Activated T-helper 2 cell treated with anti-CD3 and anti-CD28 coated beads, Interferon-gamma antibody, Interleukin-2, Interleukin-4, amounts not matched to agents 10 μg/mL and 5 μg/mL and 100 μg/mL, durations not matched to agents 14 hours and 24 hours and 36 hours (primary cell): Measurements from ENCODE around the gene TNIP1. TPM values are rescaled to one million over a fixed set of nuclear protein-coding genes. Genes with fewer than 3 reads are reported as not detected.

Source experiments
- DNase-seq: peaks from one replicate; pipeline ENCODE4 v3.0.0; 2021; ENCODE audit warnings: low spot score
- H3K27ac Mint-ChIP-seq: one replicate; pipeline ENCODE4 v1.8.0; 2021; ENCODE audit warnings: mixed read lengths
- H3K27me3 Mint-ChIP-seq: one replicate; pipeline ENCODE4 v1.8.0; 2021; ENCODE audit warnings: low read depth, mixed read lengths
- H3K36me3 Mint-ChIP-seq: one replicate; pipeline ENCODE4 v1.8.0; 2021; ENCODE audit warnings: low read depth, mixed read lengths
- H3K4me1 Mint-ChIP-seq: one replicate; pipeline ENCODE4 v1.8.0; 2021; ENCODE audit warnings: low read depth, mixed read lengths
- H3K4me3 Mint-ChIP-seq: one replicate; pipeline ENCODE4 v1.8.0; 2021; ENCODE audit warnings: low read depth, mild to moderate bottlenecking, moderate library complexity, mixed read lengths
- H3K9me3 Mint-ChIP-seq: one replicate; pipeline ENCODE4 v1.8.0; 2021; ENCODE audit warnings: mixed read lengths
- intact Hi-C: fragments of 100-400 bp; cut with micrococcal nuclease; formaldehyde crosslinking; loops from one replicate; pipeline ENCODE4 v1.15.1; 2023
- total RNA-seq: library from RNA; stranded (reverse); gene quantifications from 2 replicates; pipeline ENCODE4 v1.2.3, GENCODE V29; 2022

TNIP1 gene
- total RNA-seq, 1 donor from 2014 or later, result 473 TPM

DNA sequence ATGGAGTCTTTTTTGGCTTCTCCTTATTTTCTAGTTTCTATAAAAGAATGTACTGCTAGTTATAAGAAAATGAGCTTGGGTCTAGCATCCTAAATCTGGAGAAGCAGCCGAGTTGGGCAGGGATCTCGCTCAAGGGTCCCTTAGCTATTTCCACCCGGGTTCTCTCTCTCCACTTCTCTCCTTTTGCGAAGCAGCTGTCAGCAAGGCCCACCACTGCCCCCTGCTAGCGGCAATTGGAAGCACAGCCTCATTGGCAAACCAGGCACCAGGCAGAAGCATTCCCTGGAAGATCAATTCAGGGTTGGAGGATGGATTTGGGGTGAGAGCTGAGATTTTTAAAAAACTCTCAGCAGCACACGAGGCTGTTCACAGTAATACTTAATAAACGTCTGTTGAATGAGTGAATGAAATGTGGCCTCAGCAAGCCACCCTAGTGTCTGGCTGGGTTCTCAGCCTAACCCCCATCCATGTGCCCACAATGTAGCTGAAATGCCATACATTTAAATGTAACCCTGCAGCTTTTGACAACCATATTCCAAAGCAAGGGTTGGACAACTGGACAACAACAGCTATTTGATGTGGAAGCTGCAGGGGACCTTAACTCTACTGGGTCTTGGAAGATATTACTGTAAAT is 34.6 kb upstream of the TNIP1 start:
- Mint-ChIP-seq H3K27ac (no peak overlapping the region), H3K9me3 (no peaks in the 10 kb centered on the region)

DNA sequence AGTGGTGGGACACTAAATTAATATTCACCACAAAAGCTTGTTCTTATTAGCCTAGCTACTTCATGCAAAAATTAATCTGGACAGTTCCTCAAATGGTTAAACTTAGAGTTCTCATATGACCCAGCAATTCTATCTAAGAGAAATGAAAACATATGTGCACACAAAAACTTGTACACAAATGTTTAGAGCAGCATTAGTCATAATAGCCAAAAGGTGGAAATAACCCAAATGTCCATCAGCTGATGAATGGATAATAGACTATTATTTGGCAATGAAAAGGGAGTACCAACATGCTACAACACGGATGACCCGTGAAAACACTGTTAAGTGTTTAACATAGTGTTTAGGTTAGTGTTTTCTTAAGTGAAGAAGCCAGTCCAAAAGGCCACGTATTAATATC is 32.8 kb upstream of the TNIP1 start:
- DNase-seq, result no peak
- no peaks in the 10 kb centered on the region for H3K9me3 Mint-ChIP-seq
- H3K27ac Mint-ChIP-seq, result no peak overlapping the region
- no peaks in the 10 kb centered on the region for H3K27me3 Mint-ChIP-seq
- no peak overlapping the region for H3K4me3 Mint-ChIP-seq
- H3K4me1 Mint-ChIP-seq, result peaks cover 2% of the 10 kb centered on the region
- peaks cover 64% of the 10 kb centered on the region for H3K36me3 Mint-ChIP-seq
- intact Hi-C loops, result no loop called here

More for the DNA sequence above, 34.6 kb upstream of the TNIP1 start:
- Mint-ChIP-seq H3K4me1 (peaks cover 2% of the 10 kb centered on the region), H3K27me3 (no peaks in the 10 kb centered on the region), H3K4me3 (no peak overlapping the region), H3K36me3 (peaks cover 63% of the 10 kb centered on the region)
- intact Hi-C loops, result loop anchor here (1.0 kb wide), 1 partner anchor 64 kb away; no protein-coding TSS in a partner anchor
- peak; percentile 51 for DNase-seq

DNA sequence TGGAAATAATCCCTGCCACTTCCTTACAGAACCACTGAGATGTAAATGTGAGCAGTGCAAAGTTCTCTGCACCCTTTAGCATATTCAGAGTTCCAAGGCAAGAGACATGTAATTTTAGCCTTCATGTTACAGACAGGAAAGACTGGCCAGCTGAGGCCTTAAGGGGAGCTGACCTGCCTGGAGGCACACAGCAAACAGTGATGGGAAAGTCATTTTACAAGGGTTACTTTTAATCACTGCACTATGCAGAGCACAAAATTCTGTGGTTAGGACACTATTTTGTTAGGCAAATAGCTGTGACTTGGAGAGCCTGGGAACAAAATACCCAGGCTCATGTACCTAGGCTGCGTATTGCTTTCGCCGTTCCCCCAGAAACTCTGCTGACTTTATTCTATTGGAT is 30.2 kb upstream of the TNIP1 start:
- no peak overlapping the region for H3K4me3 Mint-ChIP-seq
- H3K36me3 Mint-ChIP-seq, result peaks cover 65% of the 10 kb centered on the region
- no peak for DNase-seq
- intact Hi-C loops, result no loop called here
- H3K4me1 Mint-ChIP-seq, result peaks cover 2% of the 10 kb centered on the region
- H3K9me3 Mint-ChIP-seq, result no peaks in the 10 kb centered on the region
- no peak overlapping the region for H3K27ac Mint-ChIP-seq
- no peaks in the 10 kb centered on the region for H3K27me3 Mint-ChIP-seq

DNA sequence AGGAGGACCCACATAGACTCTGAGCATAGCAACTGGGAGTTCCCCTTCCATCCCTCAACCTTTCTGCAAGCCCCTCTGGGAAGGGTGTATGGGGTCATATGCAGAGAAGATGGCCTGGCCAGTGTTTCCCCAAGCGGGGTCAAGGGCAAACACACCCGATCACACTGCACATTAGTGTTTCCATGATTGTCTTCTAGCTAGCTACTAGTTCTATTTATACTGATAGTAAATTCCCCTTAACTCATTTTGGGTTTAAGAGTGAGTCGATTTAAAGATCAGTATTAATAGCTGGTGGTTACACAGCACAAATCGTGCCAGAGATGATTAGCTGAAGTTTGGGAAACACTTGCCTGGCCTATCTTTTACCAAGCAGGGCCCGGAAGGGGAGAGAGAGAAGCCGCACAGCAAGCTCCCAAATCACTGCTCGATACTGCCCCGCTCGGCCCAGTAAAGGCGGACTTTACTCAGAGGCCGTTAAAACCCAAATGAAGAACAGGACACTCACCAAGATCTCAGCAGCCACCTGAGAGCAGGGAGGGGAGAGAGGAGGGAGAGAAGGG is 29.4 kb upstream of the TNIP1 start:
- peaks cover 70% of the 10 kb centered on the region for H3K36me3 Mint-ChIP-seq
- H3K4me1 Mint-ChIP-seq, result peaks cover under 1% of the 10 kb centered on the region
- no peak overlapping the region for H3K27ac Mint-ChIP-seq
- intact Hi-C loops, result no loop called here
- H3K27me3 Mint-ChIP-seq, result no peaks in the 10 kb centered on the region
- H3K4me3 Mint-ChIP-seq, result no peak overlapping the region
- H3K9me3 Mint-ChIP-seq, result no peaks in the 10 kb centered on the region
- no peak for DNase-seq

DNA sequence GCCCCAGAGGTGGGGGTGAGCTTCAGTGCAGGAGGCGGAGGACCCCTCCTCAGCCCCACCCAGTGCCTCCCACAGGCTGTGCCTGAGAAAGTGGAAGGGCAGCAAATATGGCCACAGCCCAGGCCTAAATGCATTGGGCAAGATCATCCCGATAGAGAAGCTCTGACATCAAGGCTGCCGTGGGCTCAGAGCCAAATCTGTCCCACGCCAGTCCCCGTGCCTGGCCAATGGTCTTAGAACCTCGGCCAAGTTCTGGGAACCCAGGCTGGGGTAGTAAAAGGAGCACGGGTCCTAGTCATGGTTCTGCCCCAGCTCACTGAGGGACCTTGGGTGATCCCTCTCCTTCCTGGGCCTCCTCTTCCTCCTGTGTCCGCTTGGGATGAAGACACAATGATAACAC is 27.7 kb upstream of the TNIP1 start:
- Mint-ChIP-seq H3K27me3 (no peaks in the 10 kb centered on the region), H3K36me3 (peaks cover 72% of the 10 kb centered on the region), H3K27ac (no peak overlapping the region), H3K4me1 (no peaks in the 10 kb centered on the region), H3K4me3 (no peak overlapping the region), H3K9me3 (no peaks in the 10 kb centered on the region)
- no peak for DNase-seq
- intact Hi-C loops, result no loop called here

DNA sequence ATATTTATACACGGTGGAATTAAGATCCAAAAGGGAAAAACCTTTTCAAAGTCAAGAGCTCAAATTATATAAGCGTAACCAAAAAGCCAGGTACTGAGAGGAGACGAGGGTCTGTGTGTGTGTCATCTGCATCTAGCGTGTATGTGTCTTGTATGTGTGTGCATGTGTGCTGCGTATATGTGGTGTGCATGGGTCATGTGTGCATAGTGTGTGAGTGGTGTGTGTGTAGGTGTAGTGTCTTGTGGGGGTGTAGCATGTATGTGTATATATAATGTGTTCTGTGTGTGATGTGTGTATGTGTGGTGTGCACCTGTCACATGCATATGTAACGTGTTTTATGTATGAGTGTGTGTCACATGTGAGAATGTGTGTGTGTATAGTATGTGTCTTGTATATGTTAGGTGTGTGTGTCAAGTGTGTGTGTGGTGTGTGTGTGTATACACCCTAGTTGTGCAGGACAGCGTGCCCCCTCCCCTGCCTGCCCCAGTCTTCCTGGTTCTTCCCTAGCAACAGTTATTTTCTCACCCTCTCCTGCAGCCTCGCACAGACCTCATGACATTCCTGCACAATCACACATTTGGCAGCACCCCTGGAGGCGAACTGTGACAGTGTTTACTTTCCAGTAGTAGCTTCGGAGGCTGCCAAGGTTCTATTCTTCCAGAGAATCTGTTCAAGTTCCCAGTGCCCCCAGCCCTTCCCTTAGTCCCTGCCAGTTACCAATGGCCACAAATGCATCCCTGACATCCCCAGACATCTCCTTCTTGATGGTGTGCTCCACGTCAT is 27.1 kb upstream of the TNIP1 start:
- Mint-ChIP-seq H3K27me3 (no peaks in the 10 kb centered on the region), H3K9me3 (no peaks in the 10 kb centered on the region), H3K36me3 (peaks cover 74% of the 10 kb centered on the region), H3K27ac (no peak overlapping the region), H3K4me1 (no peaks in the 10 kb centered on the region), H3K4me3 (no peak overlapping the region)
- no peak for DNase-seq
- intact Hi-C loops, result no loop called here

DNA sequence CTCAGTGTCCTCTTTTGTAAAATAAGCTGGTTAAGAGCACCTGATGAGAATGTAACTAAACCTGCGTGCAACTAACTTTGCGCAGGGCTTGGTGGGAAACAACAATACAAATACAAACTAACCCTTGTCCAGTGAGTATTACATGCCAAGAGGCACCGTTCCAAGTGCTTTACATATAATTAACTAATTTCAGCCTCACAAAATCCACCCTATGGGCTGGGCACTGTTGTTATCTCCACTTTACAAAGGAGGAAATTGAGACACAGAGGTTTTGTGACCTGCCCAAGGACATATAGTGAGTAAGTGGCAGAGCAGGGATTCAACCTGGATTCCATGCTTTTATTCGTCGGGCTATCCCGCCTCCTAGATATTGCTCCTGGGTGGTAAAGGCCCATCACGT is 26.2 kb upstream of the TNIP1 start:
- Mint-ChIP-seq H3K4me1 (no peaks in the 10 kb centered on the region), H3K27me3 (no peaks in the 10 kb centered on the region), H3K36me3 (peaks cover 74% of the 10 kb centered on the region), H3K4me3 (no peak overlapping the region), H3K9me3 (no peaks in the 10 kb centered on the region), H3K27ac (no peak overlapping the region)
- intact Hi-C loops, result no loop called here
- no peak for DNase-seq

DNA sequence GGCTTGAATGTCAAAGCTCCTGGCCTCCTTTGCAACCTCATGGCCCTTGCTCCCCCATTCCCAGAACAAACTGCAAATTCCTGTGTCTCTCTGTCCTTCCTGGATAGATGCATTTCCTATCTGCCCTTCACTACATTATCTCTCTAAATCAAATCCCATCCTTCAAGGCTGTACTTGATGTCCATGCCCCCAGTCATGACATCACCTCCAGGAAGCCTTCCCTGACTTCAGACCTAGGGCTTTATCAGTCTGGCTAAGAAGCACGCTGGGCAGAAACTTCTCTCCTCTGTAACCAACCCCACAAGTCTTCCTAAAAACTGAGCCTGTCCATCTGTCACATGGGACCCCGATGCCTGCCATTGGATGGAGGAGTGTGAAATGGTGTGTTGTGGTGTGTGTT is 25.7 kb upstream of the TNIP1 start:
- no peak for DNase-seq
- no peaks in the 10 kb centered on the region for H3K27me3 Mint-ChIP-seq
- intact Hi-C loops, result no loop called here
- no peak overlapping the region for H3K4me3 Mint-ChIP-seq
- peaks cover 80% of the 10 kb centered on the region for H3K36me3 Mint-ChIP-seq
- peaks cover 3% of the 10 kb centered on the region for H3K4me1 Mint-ChIP-seq
- no peak overlapping the region for H3K27ac Mint-ChIP-seq
- no peaks in the 10 kb centered on the region for H3K9me3 Mint-ChIP-seq

DNA sequence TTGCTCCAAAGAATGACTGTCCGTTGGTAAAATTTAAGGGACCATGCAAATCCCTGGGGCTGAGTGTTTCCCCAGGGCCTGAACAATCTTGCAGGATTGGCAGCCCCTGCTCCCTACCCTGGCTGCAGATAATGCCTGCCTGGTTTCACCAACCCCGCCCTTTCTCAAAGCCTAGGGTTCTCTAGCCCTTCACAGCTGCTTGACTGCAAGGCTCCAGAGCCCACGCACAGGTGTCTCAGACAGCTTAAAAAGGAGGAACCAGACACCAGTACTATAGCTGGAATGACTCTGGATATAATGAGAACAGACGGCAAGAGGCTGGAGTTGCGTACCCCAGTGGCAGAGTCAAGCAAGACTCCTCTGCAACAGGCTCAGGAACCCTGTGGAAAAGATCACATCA is 25.2 kb upstream of the TNIP1 start:
- H3K36me3 Mint-ChIP-seq, result peaks cover 82% of the 10 kb centered on the region
- H3K27me3 Mint-ChIP-seq, result no peaks in the 10 kb centered on the region
- H3K4me3 Mint-ChIP-seq, result no peak overlapping the region
- no peak overlapping the region for H3K27ac Mint-ChIP-seq
- no peaks in the 10 kb centered on the region for H3K9me3 Mint-ChIP-seq
- intact Hi-C loops, result no loop called here
- DNase-seq, result no peak
- peaks cover 3% of the 10 kb centered on the region for H3K4me1 Mint-ChIP-seq

DNA sequence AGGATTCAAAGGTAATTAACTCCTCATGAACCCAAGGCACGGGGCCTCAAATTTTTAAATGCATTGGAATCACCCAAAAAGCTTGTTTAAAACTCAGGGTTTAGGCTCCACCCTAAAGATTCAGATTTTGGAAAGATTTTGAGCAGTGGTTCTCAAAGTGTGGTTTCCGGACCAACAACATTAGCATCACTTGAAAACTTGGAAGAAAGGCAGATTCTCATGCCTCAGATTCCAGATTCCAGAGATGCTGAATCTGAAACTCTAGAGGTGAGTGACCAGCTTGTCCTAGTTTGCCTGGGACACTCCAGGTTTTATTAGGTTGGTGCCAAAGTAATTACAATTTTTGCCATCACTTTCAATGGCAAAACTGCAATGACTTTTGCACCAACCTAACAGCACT is 24.7 kb upstream of the TNIP1 start:
- no peak overlapping the region for H3K4me3 Mint-ChIP-seq

DNA sequence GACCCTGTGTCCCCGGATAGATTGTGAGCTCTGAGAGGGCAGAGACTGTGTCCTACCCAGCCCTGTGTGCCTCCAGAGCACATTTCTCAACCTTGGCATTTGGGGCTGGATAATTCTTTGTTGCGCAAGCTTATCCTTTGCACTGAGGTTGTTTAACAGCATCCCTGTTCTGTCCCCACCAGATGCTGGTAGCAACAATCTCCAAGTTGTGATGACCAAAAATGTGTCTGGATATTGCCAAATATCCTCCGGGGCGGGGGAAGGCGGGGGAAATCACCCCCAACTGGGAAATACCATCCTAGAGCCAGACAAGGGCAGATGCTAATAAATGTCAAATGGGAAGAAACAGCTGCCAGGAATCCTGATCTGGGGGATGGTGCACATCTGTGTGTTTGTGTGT is 24.0 kb upstream of the TNIP1 start:
- no peak for DNase-seq
- Mint-ChIP-seq H3K27me3 (no peaks in the 10 kb centered on the region), H3K36me3 (peaks cover 81% of the 10 kb centered on the region), H3K4me1 (peaks cover 10% of the 10 kb centered on the region), H3K4me3 (no peak overlapping the region), H3K9me3 (no peaks in the 10 kb centered on the region), H3K27ac (no peak overlapping the region)
- intact Hi-C loops, result no loop called here

More for the DNA sequence above, 24.7 kb upstream of the TNIP1 start:
- Mint-ChIP-seq H3K9me3 (no peaks in the 10 kb centered on the region), H3K36me3 (peaks cover 82% of the 10 kb centered on the region), H3K27me3 (no peaks in the 10 kb centered on the region), H3K4me1 (peaks cover 4% of the 10 kb centered on the region), H3K27ac (no peak overlapping the region)
- intact Hi-C loops, result no loop called here
- no peak for DNase-seq

DNA sequence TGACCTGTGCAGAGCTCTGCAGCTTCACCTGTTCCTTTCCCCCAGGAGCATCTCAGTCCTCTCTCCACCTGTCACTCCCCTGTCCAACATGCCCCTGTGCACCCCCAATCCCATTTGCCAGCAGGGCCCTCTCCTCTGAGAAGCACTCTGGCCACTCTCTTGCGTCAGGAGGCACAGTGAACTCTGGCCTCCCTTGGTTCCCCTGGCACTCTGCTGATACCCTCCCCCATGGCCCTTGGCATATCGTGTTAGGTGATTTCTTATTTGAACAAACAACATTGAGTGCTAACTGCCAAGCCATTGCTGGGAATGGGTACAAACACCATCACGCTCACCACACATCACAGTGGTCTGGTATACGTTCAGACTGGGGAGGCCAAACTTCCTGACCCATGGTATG is 20.9 kb upstream of the TNIP1 start:
- no peak overlapping the region for H3K4me3 Mint-ChIP-seq
- intact Hi-C loops, result no loop called here
- no peak for DNase-seq
- H3K4me1 Mint-ChIP-seq, result peaks cover 37% of the 10 kb centered on the region
- H3K36me3 Mint-ChIP-seq, result peaks cover 73% of the 10 kb centered on the region
- no peaks in the 10 kb centered on the region for H3K27me3 Mint-ChIP-seq
- no peaks in the 10 kb centered on the region for H3K9me3 Mint-ChIP-seq
- H3K27ac Mint-ChIP-seq, result no peak overlapping the region

DNA sequence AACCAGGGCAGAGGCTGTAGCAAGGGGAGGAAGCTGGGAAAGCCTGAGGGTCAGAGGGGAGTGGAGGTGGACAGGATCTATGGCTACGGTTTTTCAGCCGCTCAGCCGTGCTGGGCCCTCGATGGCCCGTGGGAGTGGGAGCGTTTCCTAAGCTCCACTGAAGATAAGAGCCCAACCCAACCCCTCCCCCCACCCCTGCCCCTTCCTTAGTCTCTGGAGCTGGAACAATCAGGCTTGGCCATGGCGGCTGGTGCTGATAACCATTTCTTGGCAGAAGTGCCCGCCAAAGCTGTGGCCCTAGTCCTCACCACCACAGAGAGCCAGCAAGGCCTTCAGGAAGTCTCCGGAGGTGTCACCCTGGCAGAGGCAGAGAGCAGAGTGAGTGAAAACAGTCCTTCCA is 20.3 kb upstream of the TNIP1 start:
- no peaks in the 10 kb centered on the region for H3K27me3 Mint-ChIP-seq
- intact Hi-C loops, result no loop called here
- H3K27ac Mint-ChIP-seq, result no peak overlapping the region
- H3K36me3 Mint-ChIP-seq, result peaks cover 69% of the 10 kb centered on the region
- no peaks in the 10 kb centered on the region for H3K9me3 Mint-ChIP-seq
- H3K4me3 Mint-ChIP-seq, result no peak overlapping the region
- H3K4me1 Mint-ChIP-seq, result peaks cover 40% of the 10 kb centered on the region
- no peak for DNase-seq
